Stomach (tissue), 4 donors: ENCODE data around the gene RFTN1.

ENCODE experiments used
- CTCF ChIP-seq, 7 experiments: fragments of 450-650 bp in 4 of 7; fragments of 200-600 bp in 3 of 7; sonication (generic) in 3 of 7; IDR thresholded peaks; one replicate each; pipeline ENCODE4 v1.5.1; 2016 to 2019; ENCODE audit warnings: antibody characterized with exemption in 7 of 7, control low read depth in 2 of 7, mild to moderate bottlenecking in 1 of 7
- POLR2A ChIP-seq, 4 donors: fragments of 450-650 bp; IDR thresholded peaks; one replicate each; pipeline ENCODE4 v1.6.1; 2016; ENCODE audit warnings: antibody characterized with exemption in 4 of 4, control low read depth in 2 of 4, mild to moderate bottlenecking in 1 of 4, moderate library complexity in 1 of 4
- POLR2AphosphoS5 ChIP-seq, 3 donors: sonication (generic); formaldehyde crosslinking; IDR thresholded peaks; one replicate each; pipeline ENCODE4 v1.6.1; 2016; ENCODE audit warnings: antibody characterized with exemption in 3 of 3

- TF ChIP-seq CTCF (IDR thresholded peaks at IDR 0.05) (no peak), POLR2AphosphoS5 (IDR thresholded peaks at IDR 0.05) (no peak), POLR2A (IDR thresholded peaks at IDR 0.05) (no peak)
These were observed 23.5 kb upstream of the RFTN1 start for GRCh38 chr3:16536996-16537395.
